GM19099 (cell line): ENCODE results near the gene SORCS3.

Experiments used
- POLR2A ChIP-seq: IDR thresholded peaks from 3 replicates; pipeline ENCODE4 v1.6.1; 2011; ENCODE audit warnings: low read depth; ENCODE audit not compliant: insufficient read length; ENCODE audit errors: extremely low read depth

SORCS3 gene

GRCh38 chr10:104935656-104936055, 294.6 kb downstream of the SORCS3 start:
- TF ChIP-seq POLR2A = no peak

GRCh38 chr10:104937567-104937966, 296.5 kb downstream of the SORCS3 start:
- TF ChIP-seq POLR2A = no peak

GRCh38 chr10:104938031-104938430, 296.9 kb downstream of the SORCS3 start:
- no peak for TF ChIP-seq POLR2A

GRCh38 chr10:104941662-104942061, 300.6 kb downstream of the SORCS3 start:
- no peak for TF ChIP-seq POLR2A

- no peak for TF ChIP-seq POLR2A
These were observed 306.2 kb downstream of the SORCS3 start for GRCh38 chr10:104947314-104947713.

- TF ChIP-seq POLR2A = no peak
These were observed 316.2 kb downstream of the SORCS3 start for GRCh38 chr10:104957178-104957841.

- no peak for TF ChIP-seq POLR2A
These were observed 325.6 kb downstream of the SORCS3 start for GRCh38 chr10:104966563-104967297.

GRCh38 chr10:104980368-104980767, 339.3 kb downstream of the SORCS3 start:
- TF ChIP-seq POLR2A = no peak

- no peak for TF ChIP-seq POLR2A
These were observed 340.9 kb downstream of the SORCS3 start for GRCh38 chr10:104981995-104982394.

GRCh38 chr10:104988686-104989085, 347.6 kb downstream of the SORCS3 start:
- no peak for TF ChIP-seq POLR2A

GRCh38 chr10:104989880-104990279, 348.8 kb downstream of the SORCS3 start:
- no peak for TF ChIP-seq POLR2A

GRCh38 chr10:104993085-104993484, 352.0 kb downstream of the SORCS3 start:
- no peak for TF ChIP-seq POLR2A

- no peak for TF ChIP-seq POLR2A
These were observed 360.2 kb downstream of the SORCS3 start for GRCh38 chr10:105001269-105001668.

- no peak for TF ChIP-seq POLR2A
These were observed 369.5 kb downstream of the SORCS3 start for GRCh38 chr10:105010411-105011121.

- TF ChIP-seq POLR2A = no peak
These were observed 376.0 kb downstream of the SORCS3 start for GRCh38 chr10:105017116-105017515.

GRCh38 chr10:105017691-105018090, 376.6 kb downstream of the SORCS3 start:
- TF ChIP-seq POLR2A = no peak
